ENCODE data around the gene ERC1. TPM values are rescaled to one million over a fixed set of nuclear protein-coding genes. Genes with fewer than 3 reads are reported as not detected.
"Not testable (repeated sequence)": the region's sequence is repeated elsewhere in the genome, so short reads cannot be mapped to it uniquely, and the experiment has no call there.

The ERC1 gene
- total RNA-seq, 4 donors from 2014 or later = 58.0 to 83.2 (median 73.5) TPM

DNA sequence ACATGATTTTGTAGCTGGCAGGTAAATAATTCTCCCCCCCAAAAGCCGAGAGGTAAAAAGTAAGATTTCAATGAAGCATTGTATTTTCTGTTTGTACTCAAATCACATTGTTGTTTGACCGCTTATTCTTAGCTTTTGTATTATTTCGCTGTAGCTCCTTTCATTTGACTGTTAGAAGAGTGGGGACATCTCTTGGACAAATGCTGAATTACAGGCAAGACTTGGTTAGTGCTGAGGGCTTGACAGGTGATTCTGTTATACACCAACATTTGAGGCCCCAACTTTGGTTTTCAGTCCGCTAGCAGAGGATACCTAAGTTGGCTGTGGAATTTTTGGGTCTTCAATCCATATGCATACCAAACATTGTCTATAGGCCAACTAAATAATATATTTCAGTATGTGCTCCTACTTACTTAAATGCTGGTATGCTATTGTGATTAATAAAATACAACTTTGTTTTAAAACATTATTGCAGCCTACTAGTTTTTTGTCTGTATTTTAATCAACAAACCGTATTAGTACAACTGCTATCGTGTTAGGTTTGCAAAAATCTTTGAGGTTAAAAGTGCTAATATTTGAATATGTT lies 102.2 kb downstream of the ERC1 start:
- 46% methylated on average over 6 of the region's 6 CpGs for WGBS, 2 donors
- Histone ChIP-seq H3K27ac (no peak overlapping the region), H3K4me3 (no peak overlapping the region), H3K4me1 (peaks cover 0 to 23% (median 3%) of the 10 kb centered on the region in 4 donors), H3K9me3 (no peaks in the 10 kb centered on the region), H3K27me3 (no peaks in the 10 kb centered on the region), H3K36me3 (no peaks in the 10 kb centered on the region)
- DNase-seq (ENCODE audit: low spot score in 2 of 2) = peak in 1 of 2 donors; percentile 74
- TF ChIP-seq EP300 (IDR thresholded peaks at IDR 0.05) (no peak), POLR2A (IDR thresholded peaks at IDR 0.05) (no peak)
- TF ChIP-seq, protein P1, sequence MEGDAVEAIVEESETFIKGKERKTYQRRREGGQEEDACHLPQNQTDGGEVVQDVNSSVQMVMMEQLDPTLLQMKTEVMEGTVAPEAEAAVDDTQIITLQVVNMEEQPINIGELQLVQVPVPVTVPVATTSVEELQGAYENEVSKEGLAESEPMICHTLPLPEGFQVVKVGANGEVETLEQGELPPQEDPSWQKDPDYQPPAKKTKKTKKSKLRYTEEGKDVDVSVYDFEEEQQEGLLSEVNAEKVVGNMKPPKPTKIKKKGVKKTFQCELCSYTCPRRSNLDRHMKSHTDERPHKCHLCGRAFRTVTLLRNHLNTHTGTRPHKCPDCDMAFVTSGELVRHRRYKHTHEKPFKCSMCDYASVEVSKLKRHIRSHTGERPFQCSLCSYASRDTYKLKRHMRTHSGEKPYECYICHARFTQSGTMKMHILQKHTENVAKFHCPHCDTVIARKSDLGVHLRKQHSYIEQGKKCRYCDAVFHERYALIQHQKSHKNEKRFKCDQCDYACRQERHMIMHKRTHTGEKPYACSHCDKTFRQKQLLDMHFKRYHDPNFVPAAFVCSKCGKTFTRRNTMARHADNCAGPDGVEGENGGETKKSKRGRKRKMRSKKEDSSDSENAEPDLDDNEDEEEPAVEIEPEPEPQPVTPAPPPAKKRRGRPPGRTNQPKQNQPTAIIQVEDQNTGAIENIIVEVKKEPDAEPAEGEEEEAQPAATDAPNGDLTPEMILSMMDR (IDR thresholded peaks at IDR 0.05) = peak; percentile 41 to 62 (median 47)

DNA sequence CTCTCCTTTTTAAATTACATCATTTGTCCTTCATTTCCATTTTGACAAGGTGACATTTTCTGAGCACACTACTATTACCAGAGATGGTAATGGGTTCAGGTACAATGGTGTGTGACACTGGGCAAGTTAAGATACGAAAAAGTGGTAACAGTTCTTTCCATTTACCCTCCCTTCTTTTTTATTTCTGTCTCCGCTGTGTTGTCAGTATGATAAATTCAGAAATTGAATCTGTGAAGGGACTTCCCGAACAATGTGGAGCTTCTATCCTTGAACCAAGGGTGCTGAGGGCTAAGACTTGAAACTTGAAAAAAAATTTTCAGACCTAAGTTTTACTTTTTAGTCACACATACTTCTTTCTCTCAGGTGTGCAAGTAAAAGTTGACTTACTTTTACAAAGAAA lies 103.7 kb downstream of the ERC1 start:
- no peaks in the 10 kb centered on the region for H3K36me3 ChIP-seq
- no peaks in the 10 kb centered on the region for H3K9me3 ChIP-seq
- H3K27me3 ChIP-seq = no peaks in the 10 kb centered on the region
- 93 to 98% methylated on average over 3 of the region's 3 CpGs for WGBS, 2 donors
- DNase-seq (ENCODE audit: low spot score in 2 of 2) = no peak
- peaks cover 0 to 23% (median 3%) of the 10 kb centered on the region in 4 donors for H3K4me1 ChIP-seq
- no peak overlapping the region for H3K27ac ChIP-seq
- TF ChIP-seq, protein P1 (IDR thresholded peaks at IDR 0.05) = no peak
- TF ChIP-seq POLR2A (IDR thresholded peaks at IDR 0.05) (no peak), EP300 (IDR thresholded peaks at IDR 0.05) (no peak)
- no peak overlapping the region for H3K4me3 ChIP-seq

DNA sequence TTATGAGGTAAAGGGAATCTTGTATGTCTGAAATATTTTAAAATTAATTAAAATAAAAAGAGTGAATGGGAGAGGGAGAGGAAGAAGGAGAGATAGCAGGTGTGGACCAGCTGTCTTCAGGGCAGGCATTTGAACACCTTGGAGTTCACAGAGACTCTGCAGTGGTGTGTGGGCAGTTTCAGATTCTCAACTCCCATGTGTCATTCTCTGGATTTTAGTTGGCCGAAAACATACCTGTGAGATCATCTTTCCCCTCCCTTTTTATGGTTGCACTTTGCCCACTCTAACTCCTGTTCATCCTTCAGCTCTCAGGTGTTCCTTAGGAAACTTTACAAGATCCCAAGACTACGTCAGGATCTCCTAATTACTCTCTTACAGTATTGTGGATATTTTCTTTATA lies 108.1 kb downstream of the ERC1 start:
- TF ChIP-seq, protein P1 (IDR thresholded peaks at IDR 0.05) = no peak
- TF ChIP-seq EP300 (IDR thresholded peaks at IDR 0.05) (no peak), POLR2A (IDR thresholded peaks at IDR 0.05) (no peak)
- no peaks in the 10 kb centered on the region for H3K27me3 ChIP-seq
- H3K9me3 ChIP-seq = no peaks in the 10 kb centered on the region
- no peaks in the 10 kb centered on the region for H3K36me3 ChIP-seq
- DNase-seq (ENCODE audit: low spot score in 2 of 2) = no peak
- H3K4me1 ChIP-seq = peaks cover 0 to 11% (median 0%) of the 10 kb centered on the region in 4 donors
- H3K27ac ChIP-seq = no peak overlapping the region
- WGBS, 2 donors = 92 to 95% methylated on average over 2 of the region's 2 CpGs
- H3K4me3 ChIP-seq = no peak overlapping the region

DNA sequence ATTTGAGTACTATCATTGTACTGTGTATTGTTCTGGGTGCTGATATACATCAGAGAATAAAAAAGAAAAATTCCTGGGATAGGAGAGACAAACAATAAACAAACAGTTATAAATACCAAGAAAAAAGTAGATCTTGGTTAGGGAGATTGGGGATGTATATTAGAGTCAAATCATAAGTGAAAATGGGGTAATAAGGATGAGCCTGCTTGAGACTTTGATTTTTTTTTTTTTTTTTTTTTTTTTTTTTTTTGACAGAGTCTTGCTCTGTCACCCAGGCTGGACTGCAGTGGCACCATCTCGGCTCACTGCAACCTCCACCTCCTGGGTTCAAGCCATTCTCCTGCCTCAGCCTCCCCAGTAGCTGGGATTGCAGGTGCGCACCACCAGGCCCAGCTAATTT lies 108.6 kb downstream of the ERC1 start:
- not testable (repeated sequence) for H3K36me3 ChIP-seq; DNase-seq (ENCODE audit: low spot score in 2 of 2); H3K27me3 ChIP-seq; H3K27ac ChIP-seq; H3K9me3 ChIP-seq; H3K4me3 ChIP-seq
- WGBS, 2 donors = 92 to 97% methylated on average over 2 of the region's 2 CpGs
- peaks cover 0 to 11% (median 0%) of the 10 kb centered on the region in 4 donors for H3K4me1 ChIP-seq

DNA sequence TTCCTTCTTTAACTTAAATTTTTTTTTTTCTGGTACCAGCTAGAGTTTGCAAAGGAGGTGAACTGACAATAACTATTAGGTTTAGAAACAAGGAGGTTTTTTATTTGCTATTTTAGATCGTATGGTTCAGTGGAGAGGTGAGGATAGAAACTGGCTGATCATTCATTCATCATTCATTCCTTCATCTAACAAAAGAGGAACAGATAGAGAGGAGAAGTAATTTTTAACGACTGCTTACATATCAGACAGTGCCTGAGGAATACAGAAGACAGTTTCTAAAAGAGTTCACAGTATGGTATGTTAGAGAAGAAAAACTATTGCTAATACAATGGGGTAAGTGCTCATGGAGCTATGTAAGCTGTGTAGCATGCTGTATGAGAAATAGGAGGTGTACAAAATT lies 111.1 kb downstream of the ERC1 start:
- DNase-seq (ENCODE audit: low spot score in 2 of 2) = no peak
- WGBS, 2 donors = 68 to 69% methylated on average over 2 of the region's 2 CpGs
- peaks cover 0 to 7% (median 0%) of the 10 kb centered on the region in 3 donors for H3K36me3 ChIP-seq
- TF ChIP-seq, protein P1 (IDR thresholded peaks at IDR 0.05) = no peak
- TF ChIP-seq EP300 (IDR thresholded peaks at IDR 0.05) = no peak
- TF ChIP-seq POLR2A (IDR thresholded peaks at IDR 0.05) = no peak
- no peak overlapping the region for H3K27ac ChIP-seq
- H3K4me3 ChIP-seq = no peak overlapping the region
- no peaks in the 10 kb centered on the region for H3K27me3 ChIP-seq
- peaks cover 0 to 6% (median 0%) of the 10 kb centered on the region in 4 donors for H3K4me1 ChIP-seq
- no peaks in the 10 kb centered on the region for H3K9me3 ChIP-seq

All from tibial nerve (tissue), 4 donors.